GM21367 (cell line): Measurements from ENCODE around the gene XRCC1.
"Not testable (repeated sequence)": the region's sequence is repeated elsewhere in the genome, so short reads cannot be mapped to it uniquely, and the experiment has no call there.

ENCODE experiments used
- ATAC-seq: cut with Tn5 transposase; IDR thresholded peaks from one replicate; pipeline ENCODE4 v1.9.1; 2021; ENCODE audit not compliant: unreplicated experiment

The XRCC1 gene

DNA sequence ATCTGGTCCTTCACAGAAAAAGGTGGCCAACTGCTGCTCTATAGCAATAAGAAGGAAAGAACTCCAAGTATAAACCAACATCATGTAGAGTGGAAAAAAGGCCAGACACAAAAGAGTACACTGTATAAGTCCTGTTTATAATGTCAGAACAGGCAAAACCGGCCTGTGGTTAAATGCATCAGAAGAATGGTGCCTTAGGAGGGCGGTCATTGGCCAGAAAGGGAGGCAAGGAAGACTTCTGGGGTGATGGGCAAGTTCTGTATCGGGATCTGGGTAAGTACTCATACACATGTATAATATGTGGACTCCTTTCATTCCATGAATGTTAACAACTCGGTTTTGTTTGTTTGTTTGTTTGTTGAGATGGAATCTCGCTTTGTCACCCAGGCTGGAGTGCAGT is 52.4 kb downstream of the XRCC1 start:
- no peak for ATAC-seq

DNA sequence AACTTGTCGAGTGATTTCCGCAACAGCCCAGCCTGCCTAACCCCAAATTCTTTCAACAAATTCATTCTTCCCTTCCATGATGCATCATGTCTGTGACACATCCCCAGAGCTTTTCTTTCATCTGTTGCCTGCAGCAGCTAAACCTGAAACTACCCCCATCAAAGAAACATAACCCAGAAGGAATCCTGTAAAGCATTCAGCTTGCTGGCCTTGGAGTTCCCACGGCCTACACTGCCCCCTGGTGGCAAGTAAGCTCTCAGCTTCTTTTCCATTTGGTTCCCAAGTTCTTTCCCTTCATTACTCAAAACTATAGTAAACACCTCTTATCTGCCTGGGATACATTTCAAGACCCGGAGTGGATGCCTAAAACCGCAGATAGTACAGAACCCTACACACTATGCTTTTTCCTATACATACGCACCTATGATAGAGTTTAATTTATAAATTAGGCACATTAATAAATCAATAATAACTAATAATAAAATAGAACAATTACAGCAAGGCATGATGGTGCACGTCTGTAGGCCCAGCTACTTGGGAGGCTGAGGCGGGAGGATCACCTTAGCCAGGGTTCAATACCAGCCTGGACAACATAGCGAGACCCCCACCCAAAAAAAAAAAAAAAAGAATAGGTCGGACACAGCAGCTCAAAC is 55.8 kb downstream of the XRCC1 start:
- no peak for ATAC-seq

DNA sequence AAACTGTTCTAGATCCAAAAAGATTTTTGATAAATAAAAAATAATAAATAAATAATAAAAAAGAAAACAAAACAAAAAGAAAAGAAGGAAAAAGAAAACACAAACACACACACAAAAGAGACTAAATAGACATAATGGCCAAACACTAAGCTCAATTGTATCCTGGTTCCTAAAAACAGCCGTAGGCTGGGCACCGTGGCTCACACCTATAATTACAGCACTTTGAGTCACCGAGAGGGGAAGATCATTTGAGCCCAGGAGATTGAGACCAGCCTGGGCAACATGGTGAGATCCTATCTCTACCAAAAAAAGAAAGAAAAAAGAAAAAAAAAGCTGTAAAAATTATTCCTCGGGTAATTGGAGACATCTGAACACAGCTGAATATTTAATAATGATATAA is 57.3 kb downstream of the XRCC1 start:
- no peak for ATAC-seq

DNA sequence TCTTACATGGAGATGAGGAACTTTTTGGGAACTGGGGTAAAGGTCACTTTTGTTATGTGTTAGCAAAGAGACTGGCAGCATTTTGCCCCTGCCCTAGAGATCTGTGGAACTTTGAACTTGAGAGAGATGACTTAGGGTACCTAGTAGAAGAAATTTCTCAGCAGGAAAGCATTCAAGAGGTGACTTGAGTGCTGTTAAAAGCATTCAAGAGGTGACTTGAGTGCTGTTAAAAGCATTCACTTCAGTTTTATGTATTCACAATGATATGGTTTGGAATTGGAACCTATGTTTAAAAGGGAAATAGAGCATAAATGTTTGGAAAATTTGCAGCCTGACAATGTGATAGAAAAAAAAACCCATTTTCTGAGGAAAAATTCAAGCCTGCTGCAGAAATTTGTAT is 62.9 kb downstream of the XRCC1 start:
- not testable (repeated sequence) for ATAC-seq

DNA sequence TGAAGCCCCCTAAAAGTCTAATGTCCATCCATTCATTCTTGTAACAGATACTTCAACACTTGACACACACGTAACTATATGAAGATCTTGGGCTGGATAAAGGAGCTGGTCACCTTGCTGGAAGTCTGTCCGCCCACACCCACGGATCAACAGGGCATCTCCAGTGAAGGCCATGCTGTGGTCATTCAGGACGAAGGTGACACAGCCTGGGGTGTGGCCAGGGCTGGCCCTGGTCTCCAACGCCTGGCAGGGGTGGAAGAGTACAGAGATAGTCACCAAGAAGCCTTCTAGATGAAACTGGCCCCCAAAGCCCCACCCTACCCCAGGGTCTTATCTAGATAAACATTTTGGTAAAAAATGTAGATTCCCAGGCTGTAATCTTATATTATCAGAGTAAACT is 64.0 kb downstream of the XRCC1 start:
- no peak for ATAC-seq

DNA sequence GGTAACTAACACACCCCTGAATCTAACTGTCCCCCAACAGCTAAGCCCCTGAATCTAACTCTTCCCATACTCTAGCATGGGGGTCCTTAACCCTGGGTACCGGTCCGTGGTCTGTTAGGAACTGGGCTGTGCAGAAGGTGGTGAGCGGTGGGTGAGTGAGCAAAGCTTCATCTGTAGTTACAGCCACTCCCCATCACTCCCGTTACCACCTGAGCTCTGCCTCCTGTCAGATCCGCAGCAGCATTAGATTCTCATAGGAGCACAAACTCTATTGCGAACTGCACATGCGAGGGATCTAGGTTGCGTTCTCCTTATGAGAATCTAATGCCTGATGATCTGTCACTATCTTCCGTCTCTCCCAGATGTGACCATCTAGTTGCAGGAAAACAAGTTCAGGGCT is 64.6 kb downstream of the XRCC1 start:
- ATAC-seq, result no peak

DNA sequence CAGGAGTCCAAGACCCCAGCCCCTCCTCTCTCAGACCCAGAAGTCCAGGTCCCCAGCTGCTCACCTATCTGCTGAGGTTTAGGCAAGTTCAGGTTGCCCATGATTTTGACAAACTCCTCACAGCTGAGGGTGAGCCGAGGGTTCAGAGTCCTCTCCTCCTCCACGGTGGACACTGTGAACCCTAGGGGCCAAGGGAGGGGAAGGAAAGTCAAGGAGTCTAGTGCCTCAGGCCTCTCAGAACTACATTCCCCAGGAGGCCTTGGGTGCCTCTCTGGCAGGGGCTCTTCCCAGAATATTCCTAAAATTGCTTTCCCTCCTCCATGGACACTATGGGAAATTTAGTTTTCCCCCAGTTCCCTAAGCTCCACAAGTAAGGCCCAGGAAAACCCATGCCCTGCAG is 67.4 kb downstream of the XRCC1 start:
- ATAC-seq, result no peak

DNA sequence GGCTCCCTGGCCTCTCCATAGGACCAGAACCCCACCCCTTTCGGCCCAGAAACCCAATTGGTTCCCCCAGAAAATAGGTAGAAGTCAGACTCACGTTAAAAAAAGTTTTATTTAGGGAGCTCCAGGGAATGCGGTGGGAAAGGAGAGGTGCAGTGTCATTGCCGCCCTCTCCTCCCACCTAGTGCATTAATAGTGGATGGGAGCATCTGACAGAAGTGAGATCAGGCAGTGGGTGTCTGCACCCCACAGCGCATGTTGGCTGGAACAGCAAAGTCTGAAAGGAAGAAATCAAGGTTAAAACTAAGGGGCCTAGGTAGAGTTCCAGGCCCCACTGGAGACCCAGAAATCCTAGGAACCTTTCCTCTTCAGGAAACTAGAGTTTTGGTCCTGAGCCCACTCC is 68.7 kb downstream of the XRCC1 start:
- no peak for ATAC-seq

DNA sequence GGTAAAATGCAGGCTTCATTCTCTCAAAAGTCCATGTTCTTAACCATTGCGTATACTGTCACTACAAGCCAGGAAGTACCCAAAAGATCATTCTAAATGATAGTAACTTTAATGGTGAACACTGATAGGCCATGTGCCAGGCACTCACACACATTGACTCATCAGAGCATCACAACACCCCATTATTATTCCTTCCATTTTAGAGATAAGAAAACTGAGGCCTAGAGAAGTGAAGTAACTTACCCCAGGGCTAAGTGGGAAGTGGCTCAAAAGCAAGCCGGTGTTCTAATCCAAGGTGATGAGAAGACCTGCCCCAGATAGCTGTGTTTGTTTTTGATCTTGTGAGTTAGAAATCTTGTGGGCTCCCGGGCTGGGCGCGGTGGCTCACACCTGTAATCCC is 69.4 kb downstream of the XRCC1 start:
- ATAC-seq, result no peak

DNA sequence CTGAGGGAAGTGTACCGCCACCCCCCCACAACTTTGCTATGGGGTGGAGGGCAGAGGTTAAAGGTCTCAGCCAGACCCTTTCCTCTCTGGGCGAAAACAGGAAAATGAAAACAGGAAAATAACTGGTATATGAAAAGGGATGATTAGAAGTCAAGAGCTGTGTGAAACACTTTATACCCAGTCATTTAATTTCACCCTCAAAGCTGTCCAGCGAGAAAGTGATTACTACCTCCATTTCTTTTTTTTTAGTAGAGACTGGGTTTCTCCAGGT is 70.2 kb downstream of the XRCC1 start:
- no peak for ATAC-seq

DNA sequence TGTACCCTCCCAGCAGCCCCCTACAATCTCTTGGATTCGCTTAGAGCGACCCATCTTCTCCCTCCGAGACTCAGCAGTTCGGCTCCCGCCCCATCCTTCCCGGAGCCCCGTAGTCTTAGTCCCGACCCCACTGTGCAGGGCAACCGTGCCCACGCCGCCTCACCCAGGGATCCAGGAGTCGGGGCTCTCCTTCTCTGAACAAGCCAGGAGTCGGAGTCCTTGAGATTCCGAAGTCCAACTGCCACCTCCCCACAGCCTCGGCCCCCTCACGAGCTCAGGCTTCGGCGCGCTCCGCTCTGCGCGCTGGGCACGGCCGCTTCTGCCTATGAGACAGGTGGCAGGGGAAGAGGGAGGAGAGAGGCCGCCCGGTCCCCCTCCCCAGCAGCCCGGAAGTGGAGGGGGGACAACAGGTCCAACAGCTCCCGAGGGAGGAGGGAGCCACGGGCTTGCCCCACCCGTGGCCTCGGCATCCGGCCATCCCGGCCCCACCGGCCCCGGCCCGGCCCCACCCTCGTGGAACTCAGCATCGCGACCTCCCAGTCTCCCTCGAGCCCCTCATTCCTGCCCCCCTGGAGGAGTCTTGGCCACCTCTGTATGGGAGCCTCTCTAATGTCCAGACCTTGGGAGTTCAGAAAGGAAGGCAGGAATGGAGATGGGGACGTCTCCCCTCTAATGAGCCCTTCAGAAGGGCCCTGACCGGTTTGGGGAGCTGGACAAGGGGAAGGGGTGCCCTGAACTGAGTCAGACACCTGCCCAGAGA is 70.7 kb downstream of the XRCC1 start, which contains the start of gene PHLDB3:
Gene PHLDB3, minus strand, starts transcription at position 321 of the 760 bp plus-strand sequence. CDS start 628 bp downstream, outside the sequence.
- no peak for ATAC-seq

DNA sequence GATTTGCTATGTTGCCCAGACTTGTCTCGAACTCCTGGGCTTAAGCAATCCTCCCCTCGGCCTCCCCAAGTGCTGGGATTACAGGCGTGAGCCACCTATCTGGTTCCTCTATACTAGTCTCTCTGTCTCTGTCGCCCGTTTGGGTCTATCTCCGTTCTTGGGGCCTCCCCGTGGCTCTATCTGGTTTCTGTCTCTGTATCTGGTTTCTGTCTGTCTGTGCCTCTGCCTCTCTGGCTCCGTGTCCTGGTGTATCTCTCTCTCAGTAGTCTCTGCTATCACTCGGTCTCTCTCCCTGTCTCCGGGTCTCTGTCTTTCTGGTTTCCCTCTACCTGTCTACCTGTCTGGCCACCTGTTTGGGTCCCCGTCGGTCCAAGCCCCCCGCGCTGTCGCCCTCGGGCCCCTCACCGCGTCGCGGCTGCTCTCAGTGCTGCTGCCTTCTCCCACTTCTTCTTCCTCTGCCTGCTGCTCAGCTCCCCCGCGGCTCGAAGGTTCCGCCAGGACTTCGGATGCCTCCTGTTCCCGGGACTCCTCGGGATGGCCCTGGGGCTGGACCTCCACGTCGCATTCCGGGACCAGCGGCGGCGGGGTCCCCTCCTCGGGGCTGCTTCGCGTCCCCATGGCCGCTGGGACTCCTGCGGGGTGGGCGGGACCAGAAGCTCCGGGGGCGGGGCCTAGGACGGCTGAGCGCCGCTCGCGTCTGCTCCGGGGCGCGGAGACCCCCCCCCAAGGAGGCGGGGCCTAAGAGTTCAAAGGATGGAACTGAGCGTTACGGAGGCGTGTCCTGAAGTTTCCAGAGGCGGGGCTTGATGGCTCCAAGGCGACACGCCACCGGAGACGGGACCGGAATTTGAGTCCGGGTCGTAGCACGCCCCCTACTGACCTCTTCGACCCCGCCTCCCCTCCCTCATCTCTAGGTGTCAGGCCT is 71.6 kb downstream of the XRCC1 start:
- peak; percentile 79 for ATAC-seq

DNA sequence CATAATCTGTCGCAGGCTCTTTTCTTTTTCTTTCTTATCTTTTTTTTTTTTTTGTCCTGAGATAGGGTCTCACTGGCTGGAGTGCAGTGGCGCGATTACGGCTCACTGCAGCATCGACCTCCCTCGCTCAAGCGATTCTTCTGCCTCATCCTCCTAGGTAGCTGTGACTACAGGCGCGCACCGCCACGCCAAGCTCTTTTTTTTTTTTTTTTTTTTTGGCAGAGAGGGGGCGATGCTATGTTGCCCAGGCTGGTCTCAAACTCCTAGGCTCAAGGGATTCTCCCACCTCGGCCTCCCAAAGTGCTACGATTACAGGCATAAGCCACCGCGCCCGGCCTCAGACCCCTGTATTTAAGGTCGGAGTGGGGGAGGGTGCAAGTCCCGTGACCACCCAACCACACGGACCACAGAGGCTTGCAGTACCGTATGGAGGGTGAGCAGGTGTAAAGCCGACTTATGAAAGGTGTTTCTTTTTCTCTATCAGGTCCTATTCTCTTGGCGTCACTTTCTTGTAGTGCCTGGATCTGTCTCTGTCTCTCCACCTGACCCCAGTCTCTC is 72.8 kb downstream of the XRCC1 start:
- no peak for ATAC-seq

DNA sequence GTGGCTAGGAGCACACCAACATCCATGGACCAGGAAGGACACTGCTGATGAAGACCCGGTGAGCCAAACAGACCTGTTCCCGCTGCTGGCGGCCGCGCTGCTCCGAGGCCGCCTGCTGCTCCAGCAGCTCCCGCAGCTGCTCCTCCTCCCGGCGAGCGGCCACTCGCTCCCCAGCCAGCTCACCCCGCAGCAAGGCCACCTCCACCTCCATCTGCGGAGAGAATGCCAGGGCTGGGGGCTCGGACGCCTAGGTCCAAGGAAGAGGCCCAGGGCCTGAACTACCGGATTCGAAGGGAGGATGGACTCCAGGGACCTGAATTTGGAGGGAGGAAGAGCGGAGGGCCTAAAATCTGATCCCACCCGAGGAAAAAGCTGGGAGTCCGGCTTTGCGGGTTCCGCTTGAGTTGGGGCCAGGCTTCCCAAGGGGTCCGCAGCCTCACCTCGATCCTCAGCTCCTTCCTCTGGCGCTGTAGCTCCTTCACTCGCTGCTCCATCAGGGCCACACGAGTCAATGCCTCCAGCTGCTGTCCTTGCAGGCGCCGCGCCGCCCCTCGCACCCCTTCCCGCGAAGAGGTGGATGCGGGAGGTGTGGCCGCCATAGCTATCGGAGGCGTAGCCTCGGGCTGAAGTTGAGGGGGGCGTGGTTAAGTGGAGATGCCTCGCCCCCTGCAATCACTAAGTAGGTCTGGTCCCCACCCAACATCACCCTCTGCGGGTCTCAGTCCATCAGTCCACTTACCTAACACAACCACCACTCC is 73.5 kb downstream of the XRCC1 start:
- no peak for ATAC-seq

DNA sequence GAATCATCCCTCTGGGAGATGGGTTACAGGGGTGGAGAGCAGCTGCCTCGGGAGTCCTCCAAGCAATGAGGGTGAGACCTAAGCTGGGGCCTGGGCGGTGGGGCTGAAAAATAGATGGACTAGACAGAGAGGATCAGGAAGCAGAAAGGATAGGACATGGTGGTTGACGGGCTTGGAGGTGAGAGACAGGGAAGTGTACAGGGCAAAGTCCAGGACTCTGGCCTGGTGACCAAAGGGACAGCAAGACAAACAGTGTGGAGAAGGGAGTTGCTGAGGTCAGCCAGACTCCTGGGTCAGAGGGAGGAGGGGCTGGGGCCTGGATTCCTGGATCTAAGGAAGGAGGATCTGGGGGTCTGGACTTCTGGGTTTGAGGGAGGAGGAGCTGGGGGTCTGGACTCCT is 76.3 kb downstream of the XRCC1 start:
- no peak for ATAC-seq

DNA sequence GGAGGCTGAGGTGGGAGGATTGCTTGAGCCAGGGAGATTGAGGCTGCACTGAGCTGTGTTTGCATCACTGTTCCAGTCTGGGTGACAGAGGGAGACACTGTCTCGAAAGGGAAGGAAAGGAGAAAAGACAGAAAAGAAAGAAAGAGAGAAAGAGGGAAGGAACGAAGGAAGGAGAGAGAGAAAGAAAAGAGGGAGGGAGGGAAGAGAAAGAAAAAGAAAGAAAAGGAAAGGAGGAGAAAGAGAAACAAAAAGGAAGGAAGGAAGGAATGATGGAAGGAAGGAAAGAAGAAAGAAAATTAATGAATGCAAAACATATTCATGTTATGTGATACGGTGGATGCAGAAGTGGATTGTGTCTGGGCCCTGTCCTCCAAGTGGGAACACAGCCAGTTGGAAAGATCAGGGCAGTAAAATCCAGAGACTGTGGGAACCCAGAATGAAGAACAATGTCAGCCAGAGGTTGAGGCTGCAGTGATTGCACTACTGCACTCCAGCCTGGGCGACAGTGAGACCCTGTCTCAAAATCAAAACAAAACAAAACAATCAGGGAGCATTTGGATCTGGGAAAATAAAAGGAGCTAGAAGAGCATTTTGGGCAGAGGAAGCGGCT is 77.0 kb downstream of the XRCC1 start:
- no peak for ATAC-seq

DNA sequence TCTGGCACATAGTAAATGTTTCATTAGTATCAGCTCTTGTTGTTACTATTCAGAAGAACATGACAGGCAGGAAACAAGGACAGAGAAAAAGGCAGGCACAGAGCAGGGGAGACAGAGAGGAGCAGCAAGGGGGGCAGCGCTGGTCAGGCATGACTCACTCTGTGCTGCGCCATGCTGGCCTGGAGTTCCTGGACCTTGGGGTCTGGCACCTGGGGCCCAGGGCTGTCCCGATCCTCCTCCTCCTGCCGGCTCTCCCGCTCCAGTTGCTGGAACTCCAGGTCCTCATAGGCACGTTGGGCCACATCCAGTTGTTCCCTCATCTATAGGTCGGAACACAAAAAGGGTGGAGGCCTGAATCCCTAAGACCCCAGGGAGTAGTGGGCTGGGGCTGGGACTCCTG is 78.4 kb downstream of the XRCC1 start:
- ATAC-seq, result no peak

DNA sequence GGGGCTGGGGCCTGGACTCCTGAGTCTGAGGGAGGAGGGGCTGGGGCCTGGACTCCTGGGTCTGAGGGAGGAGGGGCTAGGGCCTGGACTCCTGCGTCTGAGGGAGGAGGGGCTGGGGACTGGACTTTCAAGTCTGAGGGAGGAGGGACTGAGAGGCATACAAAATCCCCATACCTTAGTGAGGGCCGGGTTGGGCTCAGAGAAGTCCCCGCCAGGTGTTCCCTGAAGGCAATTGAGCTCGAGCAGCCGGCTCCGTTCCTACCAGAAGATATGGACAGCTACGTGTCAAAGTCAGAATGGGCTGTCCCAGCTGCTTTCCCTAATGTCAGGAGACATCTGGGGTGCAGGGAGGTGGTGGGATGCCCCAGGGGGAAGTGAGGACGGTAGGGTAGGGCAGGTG is 80.2 kb downstream of the XRCC1 start:
- ATAC-seq, result no peak
